HT-29 (cell line): ENCODE measurements around the gene TSPAN9. TPM values are rescaled to one million over a fixed set of nuclear protein-coding genes. Genes with fewer than 3 reads are reported as not detected.

Experiments
- DNase-seq: peaks from one replicate; pipeline ENCODE4 v3.0.0-alpha.2; 2015; ENCODE audit warnings: low spot score
- total RNA-seq: library from RNA; depleted of rRNA; stranded (reverse); fragments of >200 nt; shearing (Covaris generic); gene quantifications from 2 replicates; pipeline ENCODE4 v1.2.3, GENCODE V29; 2014

TSPAN9 gene
- total RNA-seq, 1 experiment from 2014 or later: 11.3 TPM

GRCh38 chr12:3311491-3312103 is 234.4 kb downstream of the TSPAN9 start:
- no peak for DNase-seq

GRCh38 chr12:3313066-3313465 is 235.9 kb downstream of the TSPAN9 start:
- no peak for DNase-seq

GRCh38 chr12:3313675-3314663 is 236.8 kb downstream of the TSPAN9 start:
- DNase-seq: peak; percentile 48

GRCh38 chr12:3315201-3315661 is 238.1 kb downstream of the TSPAN9 start:
- DNase-seq: peak; percentile 80

- DNase-seq: no peak
Observed at GRCh38 chr12:3316776-3317480, 239.7 kb downstream of the TSPAN9 start.

GRCh38 chr12:3317481-3317815 is 240.3 kb downstream of the TSPAN9 start:
- no peak for DNase-seq

GRCh38 chr12:3317841-3318501 is 240.8 kb downstream of the TSPAN9 start:
- no peak for DNase-seq

GRCh38 chr12:3319723-3320492 is 242.7 kb downstream of the TSPAN9 start:
- no peak for DNase-seq

- DNase-seq: no peak
Observed at GRCh38 chr12:3320881-3321509, 243.8 kb downstream of the TSPAN9 start.

GRCh38 chr12:3321881-3322280 is 244.7 kb downstream of the TSPAN9 start:
- DNase-seq: no peak

- DNase-seq: no peak
Observed at GRCh38 chr12:3323002-3323685, 246.0 kb downstream of the TSPAN9 start.

- no peak for DNase-seq
Observed at GRCh38 chr12:3325736-3326135, 248.6 kb downstream of the TSPAN9 start.

GRCh38 chr12:3326156-3326849 is 249.1 kb downstream of the TSPAN9 start:
- no peak for DNase-seq

- no peak for DNase-seq
Observed at GRCh38 chr12:3326850-3327780, 249.9 kb downstream of the TSPAN9 start.

GRCh38 chr12:3328081-3328480 is 250.9 kb downstream of the TSPAN9 start:
- DNase-seq: no peak

GRCh38 chr12:3328571-3328970 is 251.4 kb downstream of the TSPAN9 start:
- no peak for DNase-seq

GRCh38 chr12:3329361-3329760 is 252.2 kb downstream of the TSPAN9 start:
- DNase-seq: no peak

GRCh38 chr12:3330976-3331510 is 253.9 kb downstream of the TSPAN9 start:
- no peak for DNase-seq
